ENCODE data around the gene FOXD1. TPM values are rescaled to one million over a fixed set of nuclear protein-coding genes. Genes with fewer than 3 reads are reported as not detected.

FOXD1 gene
- total and polyA plus RNA-seq, 2 of the 4 experiments (the other 2 are of a cell fraction): 3.2 to 23.1 TPM

GRCh38 chr5:73440262-73440661 is 8.3 kb downstream of the FOXD1 start:
- H3K4me2 ChIP-seq (ENCODE audit: low read depth, low read length): no peak overlapping the region
- WGBS, 2 experiments (ENCODE audit: extremely low coverage in 2 of 2, insufficient read length in 1 of 2): no CpG with 5 or more reads among the region's 1 CpG
- no peak overlapping the region for H2AK5ac ChIP-seq (ENCODE audit: low read depth, low read length)
- BruUV-seq (replicated peaks): no TSS peak
- H4K5ac ChIP-seq (ENCODE audit: low read depth, low read length): no peak overlapping the region
- H2BK15ac ChIP-seq (ENCODE audit: low read depth, low read length): no peak overlapping the region
- no peak overlapping the region for H3K18ac ChIP-seq (ENCODE audit: low read depth, low read length)
- H2BK120ac ChIP-seq (ENCODE audit: low read depth, low read length): no peak overlapping the region
- in situ Hi-C loops (cut with MboI; ENCODE audit: low sequenced_read_pairs): loop anchor here (5.0 to 10.0 kb wide), 3 partner anchors 73 to 355 kb away; no protein-coding TSS in a partner anchor
- dilution Hi-C loops (cut with HindIII; ENCODE audit: low sequenced_read_pairs, unreplicated experiment): no loop called here
- H3K56ac ChIP-seq (ENCODE audit: extremely low read depth, insufficient read depth, low read length): no peak overlapping the region
- H3K4ac ChIP-seq (ENCODE audit: low read depth, low read length): no peak overlapping the region
- no peak for TF ChIP-seq USF2 (IDR thresholded peaks at IDR 0.05; ENCODE audit: low read depth, low read length)
- TF ChIP-seq RAD21 (IDR thresholded peaks at IDR 0.05; ENCODE audit: low read length): no peak
- no peak for TF ChIP-seq FOS (IDR thresholded peaks at IDR 0.05; ENCODE audit: low read depth, low read length)
- no peak for TF ChIP-seq CTCF (conservative IDR thresholded peaks at IDR 0.05; ENCODE audit: low read depth, low read length)
- no peak for TF ChIP-seq MAZ (IDR thresholded peaks at IDR 0.05; ENCODE audit: borderline replicate concordance, low read depth, low read length)
- TF ChIP-seq SMC3 (IDR thresholded peaks at IDR 0.05; ENCODE audit: low read depth, low read length): no peak
- no peak for TF ChIP-seq ELK1 (IDR thresholded peaks at IDR 0.05; ENCODE audit: borderline replicate concordance, low read depth, low read length)
- TF ChIP-seq RFX5 (IDR thresholded peaks at IDR 0.05; ENCODE audit: low read depth, low read length): no peak
- TF ChIP-seq RCOR1 (IDR thresholded peaks at IDR 0.05; ENCODE audit: insufficient replicate concordance, low read length): no peak
- no peak for TF ChIP-seq BHLHE40 (IDR thresholded peaks at IDR 0.05; ENCODE audit: low read depth, low read length)
- no peak for TF ChIP-seq MAFK (IDR thresholded peaks at IDR 0.05; ENCODE audit: low read depth, low read length)
- TF ChIP-seq CEBPB (IDR thresholded peaks at IDR 0.05; ENCODE audit: low read depth, low read length): no peak
- TF ChIP-seq NFE2L2 (IDR thresholded peaks at IDR 0.05; ENCODE audit: low read depth, low read length): no peak
- no peak for TF ChIP-seq MXI1 (IDR thresholded peaks at IDR 0.05; ENCODE audit: borderline replicate concordance, low read depth, low read length)
- TF ChIP-seq CHD1 (IDR thresholded peaks at IDR 0.05; ENCODE audit: low read depth, low read length): no peak
- no peak for TF ChIP-seq POLR2A (IDR thresholded peaks at IDR 0.05; ENCODE audit: low read depth, low read length)
- H3K27ac ChIP-seq (ENCODE audit: insufficient read depth, low read length): no peak overlapping the region
- H4K20me1 ChIP-seq (ENCODE audit: insufficient read depth, low read length): peaks cover 3% of the 10 kb centered on the region; the same call in 1 of the 2 replicates
- H3K9me3 ChIP-seq (ENCODE audit: control insufficient read depth, insufficient read depth, low read length): no peaks in the 10 kb centered on the region
- H4K8ac ChIP-seq (ENCODE audit: low read depth in 2 of 2, low read length in 2 of 2): no peak overlapping the region
- no peak overlapping the region for H3K14ac ChIP-seq (replicated peaks; ENCODE audit: low read depth, low read length)
- H2AK9ac ChIP-seq (replicated peaks; ENCODE audit: low read depth, low read length, poor library complexity): no peak overlapping the region
- H2BK20ac ChIP-seq (ENCODE audit: low read depth, low read length): no peak overlapping the region
- peaks cover 5% of the 10 kb centered on the region; the same call in 1 of the 2 replicates for H3K36me3 ChIP-seq (ENCODE audit: control insufficient read depth, insufficient read depth, low read length)
- H4K91ac ChIP-seq (ENCODE audit: insufficient read depth, low read depth, low read length): no peak overlapping the region
- H2AFZ ChIP-seq (replicated peaks; ENCODE audit: low read length, poor library complexity): no peak overlapping the region
- no peak overlapping the region for H2BK5ac ChIP-seq (ENCODE audit: low read depth, low read length, poor library complexity, severe bottlenecking)
- H3K23ac ChIP-seq (ENCODE audit: low read depth, low read length): no peak overlapping the region
- POLR2A ChIA-PET (ENCODE audit: unreplicated experiment): no interaction called here
- H3K27me3 ChIP-seq (ENCODE audit: control insufficient read depth, insufficient read depth, low read length): no peaks in the 10 kb centered on the region
- intact Hi-C loops (cut with micrococcal nuclease): no loop called here
- CTCF ChIA-PET: interaction anchor here (1.2 kb wide), 1 partner anchor 128 kb away, joined by 3 read pairs; no protein-coding TSS in a partner anchor
- no peak for DNase-seq
- peaks cover 16 to 55% of the 10 kb centered on the region in 2 experiments for H3K79me1 ChIP-seq (ENCODE audit: low read depth in 1 of 2, low read length in 2 of 2)
- peaks cover 17% of the 10 kb centered on the region for H3K4me1 ChIP-seq (ENCODE audit: control insufficient read depth, insufficient read depth, low read length)
- no peak overlapping the region for H3K4me3 ChIP-seq (ENCODE audit: insufficient read depth, low read depth, low read length)
- peaks cover 4% of the 10 kb centered on the region for H3K9me1 ChIP-seq (ENCODE audit: insufficient read depth, low read length)
- no peak overlapping the region for H3K9ac ChIP-seq (ENCODE audit: low read depth, low read length)
- ATAC-seq (ENCODE audit: low read depth): no peak

Measured in IMR-90 (cell line).